H9 (cell line): ENCODE results near the gene NIPSNAP2. TPM values are rescaled to one million over a fixed set of nuclear protein-coding genes. Genes with fewer than 3 reads are reported as not detected.

Source experiments
- total RNA-seq: library from RNA; stranded (reverse); gene quantifications from 2 replicates; pipeline ENCODE4 v1.2.1, GENCODE V29; 2021

The NIPSNAP2 gene
- total RNA-seq, 1 experiment from 2014 or later: 40.7 TPM

Other genes starting within 250 kb of the NIPSNAP2 start
- gene SEPTIN14, start 101.8 kb upstream of the NIPSNAP2 start, total RNA-seq: not detected in 2 replicates
- 2.3 and 3.6 TPM in 2 replicates for gene ZNF713, start 77.1 kb upstream of the NIPSNAP2 start, total RNA-seq
- 25.9 and 28.0 TPM in 2 replicates for gene MRPS17, start 12.7 kb upstream of the NIPSNAP2 start, total RNA-seq
- 51.4 and 52.1 TPM in 2 replicates for gene PSPH, start 86.9 kb downstream of the NIPSNAP2 start, total RNA-seq
- gene CCT6A, start 87.2 kb downstream of the NIPSNAP2 start, total RNA-seq: 303 and 310 TPM in 2 replicates
- 82.5 and 89.2 TPM in 2 replicates for gene SUMF2, start 99.7 kb downstream of the NIPSNAP2 start, total RNA-seq
- 0.42 and 0.64 TPM in 2 replicates for gene PHKG1, start 128.4 kb downstream of the NIPSNAP2 start, total RNA-seq
- 215 and 218 TPM in 2 replicates for gene CHCHD2, start 141.9 kb downstream of the NIPSNAP2 start, total RNA-seq
- gene NUPR2, start 151.8 kb downstream of the NIPSNAP2 start, total RNA-seq: not detected in 2 replicates